Measurements from ENCODE around the gene CD2AP.

Gene CD2AP

GRCh38 chr6:47536816-47537401 is 59.3 kb downstream of the CD2AP start:
- TF ChIP-seq BACH2 (CRISPR knock-in tag; IDR thresholded peaks at IDR 0.05; ENCODE audit: borderline replicate concordance) = no peak
- TF ChIP-seq ZC3H10 (CRISPR knock-in tag; IDR thresholded peaks at IDR 0.05) = no peak
- TF ChIP-seq SNAI2 (CRISPR knock-in tag; IDR thresholded peaks at IDR 0.05) = no peak
- TF ChIP-seq ZNF565 (CRISPR knock-in tag; conservative IDR thresholded peaks at IDR 0.05; ENCODE audit: low read depth) = no peak
- TF ChIP-seq ISL1 (CRISPR knock-in tag; IDR thresholded peaks at IDR 0.05) = no peak
- TF ChIP-seq ZNF8 (CRISPR knock-in tag; IDR thresholded peaks at IDR 0.05) = no peak
- no peak for TF ChIP-seq POU6F1 (CRISPR knock-in tag; IDR thresholded peaks at IDR 0.05; ENCODE audit: borderline replicate concordance, low read depth)
- TF ChIP-seq, protein P1, sequence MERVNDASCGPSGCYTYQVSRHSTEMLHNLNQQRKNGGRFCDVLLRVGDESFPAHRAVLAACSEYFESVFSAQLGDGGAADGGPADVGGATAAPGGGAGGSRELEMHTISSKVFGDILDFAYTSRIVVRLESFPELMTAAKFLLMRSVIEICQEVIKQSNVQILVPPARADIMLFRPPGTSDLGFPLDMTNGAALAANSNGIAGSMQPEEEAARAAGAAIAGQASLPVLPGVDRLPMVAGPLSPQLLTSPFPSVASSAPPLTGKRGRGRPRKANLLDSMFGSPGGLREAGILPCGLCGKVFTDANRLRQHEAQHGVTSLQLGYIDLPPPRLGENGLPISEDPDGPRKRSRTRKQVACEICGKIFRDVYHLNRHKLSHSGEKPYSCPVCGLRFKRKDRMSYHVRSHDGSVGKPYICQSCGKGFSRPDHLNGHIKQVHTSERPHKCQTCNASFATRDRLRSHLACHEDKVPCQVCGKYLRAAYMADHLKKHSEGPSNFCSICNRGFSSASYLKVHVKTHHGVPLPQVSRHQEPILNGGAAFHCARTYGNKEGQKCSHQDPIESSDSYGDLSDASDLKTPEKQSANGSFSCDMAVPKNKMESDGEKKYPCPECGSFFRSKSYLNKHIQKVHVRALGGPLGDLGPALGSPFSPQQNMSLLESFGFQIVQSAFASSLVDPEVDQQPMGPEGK (CRISPR knock-in tag; IDR thresholded peaks at IDR 0.05; ENCODE audit: borderline replicate concordance) = no peak
- ATAC-seq = no peak

- no peak for ATAC-seq
- TF ChIP-seq, protein P2, sequence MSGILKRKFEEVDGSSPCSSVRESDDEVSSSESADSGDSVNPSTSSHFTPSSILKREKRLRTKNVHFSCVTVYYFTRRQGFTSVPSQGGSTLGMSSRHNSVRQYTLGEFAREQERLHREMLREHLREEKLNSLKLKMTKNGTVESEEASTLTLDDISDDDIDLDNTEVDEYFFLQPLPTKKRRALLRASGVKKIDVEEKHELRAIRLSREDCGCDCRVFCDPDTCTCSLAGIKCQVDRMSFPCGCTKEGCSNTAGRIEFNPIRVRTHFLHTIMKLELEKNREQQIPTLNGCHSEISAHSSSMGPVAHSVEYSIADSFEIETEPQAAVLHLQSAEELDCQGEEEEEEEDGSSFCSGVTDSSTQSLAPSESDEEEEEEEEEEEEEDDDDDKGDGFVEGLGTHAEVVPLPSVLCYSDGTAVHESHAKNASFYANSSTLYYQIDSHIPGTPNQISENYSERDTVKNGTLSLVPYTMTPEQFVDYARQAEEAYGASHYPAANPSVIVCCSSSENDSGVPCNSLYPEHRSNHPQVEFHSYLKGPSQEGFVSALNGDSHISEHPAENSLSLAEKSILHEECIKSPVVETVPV (CRISPR knock-in tag; IDR thresholded peaks at IDR 0.05) = no peak
- TF ChIP-seq CSDC2 (CRISPR knock-in tag; IDR thresholded peaks at IDR 0.05) (no peak), ISL1 (CRISPR knock-in tag; IDR thresholded peaks at IDR 0.05) (no peak), ZC3H10 (CRISPR knock-in tag; IDR thresholded peaks at IDR 0.05) (no peak), RARB (CRISPR knock-in tag; IDR thresholded peaks at IDR 0.05) (no peak), ARNTL (CRISPR knock-in tag; IDR thresholded peaks at IDR 0.05; ENCODE audit: borderline replicate concordance, low read depth) (no peak), TCF4 (CRISPR knock-in tag; IDR thresholded peaks at IDR 0.05; ENCODE audit: borderline replicate concordance) (no peak), PPARA (CRISPR knock-in tag; IDR thresholded peaks at IDR 0.05; ENCODE audit: borderline replicate concordance) (no peak), ESRRG (CRISPR knock-in tag; IDR thresholded peaks at IDR 0.05) (no peak), ZNF70 (CRISPR knock-in tag; IDR thresholded peaks at IDR 0.05) (no peak)
Observed at GRCh38 chr6:47545223-47545622, 67.6 kb downstream of the CD2AP start.

DNA sequence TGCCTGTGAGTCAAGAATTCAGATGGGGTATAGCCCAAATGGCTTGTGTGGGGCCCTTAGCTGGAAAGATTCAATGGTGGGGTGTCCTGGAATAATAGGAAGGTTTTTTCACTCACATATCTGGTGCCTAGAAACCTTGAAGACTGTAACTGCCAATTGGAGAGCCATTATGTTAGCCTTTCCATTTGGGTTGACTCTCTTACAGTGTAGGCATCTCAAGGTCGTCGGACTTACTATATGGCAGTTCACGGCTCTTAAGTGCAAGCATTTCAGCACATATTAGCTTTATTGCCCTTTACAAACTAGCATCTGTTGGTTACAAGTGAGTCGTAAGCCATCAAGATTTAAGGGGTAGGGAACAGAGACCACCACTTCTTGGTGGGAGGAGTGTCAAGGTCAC is 74.1 kb downstream of the CD2AP start:
- no peak for ATAC-seq
- TF ChIP-seq ZNF8 (CRISPR knock-in tag; IDR thresholded peaks at IDR 0.05) (no peak), OSR1 (CRISPR knock-in tag; IDR thresholded peaks at IDR 0.05) (no peak), ZC3H10 (CRISPR knock-in tag; IDR thresholded peaks at IDR 0.05) (no peak), PPARA (CRISPR knock-in tag; IDR thresholded peaks at IDR 0.05; ENCODE audit: borderline replicate concordance) (no peak), POU6F1 (CRISPR knock-in tag; IDR thresholded peaks at IDR 0.05; ENCODE audit: borderline replicate concordance, low read depth) (no peak), ZNF565 (CRISPR knock-in tag; conservative IDR thresholded peaks at IDR 0.05; ENCODE audit: low read depth) (no peak), CSDC2 (CRISPR knock-in tag; IDR thresholded peaks at IDR 0.05) (no peak), ISL1 (CRISPR knock-in tag; IDR thresholded peaks at IDR 0.05) (no peak), ESRRG (CRISPR knock-in tag; IDR thresholded peaks at IDR 0.05) (no peak)
- TF ChIP-seq, protein P3, sequence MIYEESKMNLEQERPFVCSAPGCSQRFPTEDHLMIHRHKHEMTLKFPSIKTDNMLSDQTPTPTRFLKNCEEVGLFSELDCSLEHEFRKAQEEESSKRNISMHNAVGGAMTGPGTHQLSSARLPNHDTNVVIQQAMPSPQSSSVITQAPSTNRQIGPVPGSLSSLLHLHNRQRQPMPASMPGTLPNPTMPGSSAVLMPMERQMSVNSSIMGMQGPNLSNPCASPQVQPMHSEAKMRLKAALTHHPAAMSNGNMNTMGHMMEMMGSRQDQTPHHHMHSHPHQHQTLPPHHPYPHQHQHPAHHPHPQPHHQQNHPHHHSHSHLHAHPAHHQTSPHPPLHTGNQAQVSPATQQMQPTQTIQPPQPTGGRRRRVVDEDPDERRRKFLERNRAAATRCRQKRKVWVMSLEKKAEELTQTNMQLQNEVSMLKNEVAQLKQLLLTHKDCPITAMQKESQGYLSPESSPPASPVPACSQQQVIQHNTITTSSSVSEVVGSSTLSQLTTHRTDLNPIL (CRISPR knock-in tag; IDR thresholded peaks at IDR 0.05; ENCODE audit: low read depth) = no peak

DNA sequence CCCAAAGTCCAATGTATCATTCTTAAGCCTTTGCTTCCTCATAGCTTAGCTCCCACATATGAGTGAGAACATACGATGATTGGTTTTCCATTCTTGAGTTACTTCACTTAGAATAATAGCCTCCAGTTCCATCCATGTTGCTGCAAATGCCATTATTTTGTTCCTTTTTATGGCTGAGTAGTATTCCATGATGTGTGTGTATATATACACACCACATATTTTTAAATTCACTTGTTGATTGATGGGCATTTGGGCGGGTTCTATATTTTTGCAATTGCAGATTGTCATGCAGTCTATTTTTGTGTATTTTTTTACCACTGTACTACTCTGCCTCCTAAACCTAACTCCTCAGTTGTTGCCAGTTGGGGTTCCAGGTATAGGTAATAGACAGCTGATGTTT is 74.7 kb downstream of the CD2AP start:
- no peak for ATAC-seq
- no peak for TF ChIP-seq POU6F1 (CRISPR knock-in tag; IDR thresholded peaks at IDR 0.05; ENCODE audit: borderline replicate concordance, low read depth)
- TF ChIP-seq SNAI2 (CRISPR knock-in tag; IDR thresholded peaks at IDR 0.05) = no peak
- no peak for TF ChIP-seq ZNF8 (CRISPR knock-in tag; IDR thresholded peaks at IDR 0.05)
- no peak for TF ChIP-seq ZNF70 (CRISPR knock-in tag; IDR thresholded peaks at IDR 0.05)
- TF ChIP-seq ZNF565 (CRISPR knock-in tag; conservative IDR thresholded peaks at IDR 0.05; ENCODE audit: low read depth) = no peak
- TF ChIP-seq TOX (CRISPR knock-in tag; IDR thresholded peaks at IDR 0.05; ENCODE audit: borderline replicate concordance) = no peak
- no peak for TF ChIP-seq OSR1 (CRISPR knock-in tag; IDR thresholded peaks at IDR 0.05)
- TF ChIP-seq, protein P2 (CRISPR knock-in tag; IDR thresholded peaks at IDR 0.05) = no peak
- no peak for TF ChIP-seq GLIS3 (CRISPR knock-in tag; IDR thresholded peaks at IDR 0.05)
- no peak for TF ChIP-seq ESRRG (CRISPR knock-in tag; IDR thresholded peaks at IDR 0.05)
- TF ChIP-seq ZFP3 (CRISPR knock-in tag; IDR thresholded peaks at IDR 0.05) = no peak
- TF ChIP-seq ARNTL (CRISPR knock-in tag; IDR thresholded peaks at IDR 0.05; ENCODE audit: borderline replicate concordance, low read depth) = no peak
- no peak for TF ChIP-seq ISL1 (CRISPR knock-in tag; IDR thresholded peaks at IDR 0.05)
- TF ChIP-seq PPARA (CRISPR knock-in tag; IDR thresholded peaks at IDR 0.05; ENCODE audit: borderline replicate concordance) = no peak
- TF ChIP-seq RARB (CRISPR knock-in tag; IDR thresholded peaks at IDR 0.05) = no peak
- TF ChIP-seq ZC3H10 (CRISPR knock-in tag; IDR thresholded peaks at IDR 0.05) = no peak
- TF ChIP-seq BACH2 (CRISPR knock-in tag; IDR thresholded peaks at IDR 0.05; ENCODE audit: borderline replicate concordance) = no peak
- TF ChIP-seq ZFP30 (CRISPR knock-in tag; IDR thresholded peaks at IDR 0.05) = no peak
- no peak for TF ChIP-seq TCF4 (CRISPR knock-in tag; IDR thresholded peaks at IDR 0.05; ENCODE audit: borderline replicate concordance)

Measured in SK-N-SH treated with all-trans-retinoic acid at 6 μM for 48 hours (cell line).